ENCODE data around the gene ASS1.

ASS1 gene

DNA sequence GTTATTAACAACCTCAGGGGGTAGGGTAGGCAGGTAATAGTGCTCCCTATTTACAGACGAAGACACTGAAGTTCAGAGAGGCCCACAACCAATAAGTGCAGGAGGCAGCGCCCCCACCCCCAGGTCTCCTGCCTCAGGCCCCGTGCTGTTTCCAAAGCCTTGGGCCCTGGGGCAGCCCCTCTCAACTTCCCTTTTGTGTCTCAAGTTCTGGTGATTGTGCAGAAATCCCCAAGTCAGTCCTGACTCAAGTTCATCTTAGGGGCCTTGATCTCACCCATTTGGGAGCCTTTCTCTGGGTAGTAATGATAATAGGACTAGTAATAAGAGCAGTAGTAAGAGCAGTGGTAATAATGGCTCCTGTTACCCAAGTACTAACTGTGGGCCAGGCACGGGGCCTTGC lies 35.5 kb upstream of the ASS1 start:
- H3K9me2 ChIP-seq (replicated peaks; ENCODE audit: insufficient read depth, low read length): no peaks in the 10 kb centered on the region
- TF ChIP-seq EZH2phosphoT487 (IDR thresholded peaks at IDR 0.05; ENCODE audit: low read length): no peak
- H3K79me2 ChIP-seq (ENCODE audit: low read length): no peaks in the 10 kb centered on the region
- H3K9me3 ChIP-seq (replicated peaks; ENCODE audit: insufficient read depth, low read length): no peaks in the 10 kb centered on the region
- no peak overlapping the region for H3K4me2 ChIP-seq (ENCODE audit: low read depth, low read length)
- no peak overlapping the region for H3K27ac ChIP-seq (ENCODE audit: low read length)
- H3K27me3 ChIP-seq (replicated peaks; ENCODE audit: insufficient read depth, low read length): peaks cover 100% of the 10 kb centered on the region
- no peak for DNase-seq
- no peak overlapping the region for H3K4me3 ChIP-seq (ENCODE audit: low read length)
- no peaks in the 10 kb centered on the region for H4K20me1 ChIP-seq (ENCODE audit: insufficient read depth, low read length)
- H3K4me1 ChIP-seq (ENCODE audit: low read length): no peaks in the 10 kb centered on the region
- no peak overlapping the region for H3K9ac ChIP-seq (ENCODE audit: low read length)
- no peaks in the 10 kb centered on the region for H3F3A ChIP-seq (ENCODE audit: insufficient read depth, low read length)
- no peak overlapping the region for H2AFZ ChIP-seq (ENCODE audit: low read length)
- H3K36me3 ChIP-seq (replicated peaks; ENCODE audit: insufficient read depth, low read length): no peaks in the 10 kb centered on the region

DNA sequence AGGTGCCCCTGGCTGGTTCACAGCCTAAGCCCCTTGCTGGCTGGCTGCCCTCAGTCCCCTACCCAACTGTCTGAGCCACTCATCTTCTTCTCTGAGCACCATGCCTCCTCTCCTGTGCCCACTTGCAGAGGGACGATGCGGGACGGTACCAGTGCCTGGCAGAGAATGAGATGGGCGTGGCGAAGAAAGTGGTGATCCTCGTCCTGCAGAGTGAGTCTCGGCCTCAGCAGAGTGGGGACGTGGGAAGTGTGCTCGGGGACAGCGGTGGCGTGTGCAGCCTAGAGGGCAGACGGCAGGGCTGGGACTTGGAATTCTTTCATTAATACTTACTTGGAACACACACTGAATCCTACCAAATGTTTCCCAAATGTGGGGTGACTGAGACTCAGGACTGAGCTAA lies 34.3 kb upstream of the ASS1 start:
- H3F3A ChIP-seq (ENCODE audit: insufficient read depth, low read length): no peaks in the 10 kb centered on the region
- no peaks in the 10 kb centered on the region for H4K20me1 ChIP-seq (ENCODE audit: insufficient read depth, low read length)
- H2AFZ ChIP-seq (ENCODE audit: low read length): no peak overlapping the region
- H3K9me2 ChIP-seq (replicated peaks; ENCODE audit: insufficient read depth, low read length): no peaks in the 10 kb centered on the region
- no peaks in the 10 kb centered on the region for H3K79me2 ChIP-seq (ENCODE audit: low read length)
- TF ChIP-seq EZH2 (optimal IDR thresholded peaks at IDR 0.05; ENCODE audit: low read depth, low read length) (no peak), EZH2phosphoT487 (IDR thresholded peaks at IDR 0.05; ENCODE audit: low read length) (no peak), CTCF (IDR thresholded peaks at IDR 0.05; ENCODE audit: low read length) (no peak)
- H3K9me3 ChIP-seq (replicated peaks; ENCODE audit: insufficient read depth, low read length): no peaks in the 10 kb centered on the region
- H3K27ac ChIP-seq (ENCODE audit: low read length): no peak overlapping the region
- no peaks in the 10 kb centered on the region for H3K4me1 ChIP-seq (ENCODE audit: low read length)
- no peaks in the 10 kb centered on the region for H3K36me3 ChIP-seq (replicated peaks; ENCODE audit: insufficient read depth, low read length)
- H3K4me3 ChIP-seq (ENCODE audit: low read length): no peak overlapping the region
- DNase-seq: no peak
- no peak overlapping the region for H3K4me2 ChIP-seq (ENCODE audit: low read depth, low read length)
- H3K27me3 ChIP-seq (replicated peaks; ENCODE audit: insufficient read depth, low read length): peaks cover 99% of the 10 kb centered on the region
- no peak overlapping the region for H3K9ac ChIP-seq (ENCODE audit: low read length)

DNA sequence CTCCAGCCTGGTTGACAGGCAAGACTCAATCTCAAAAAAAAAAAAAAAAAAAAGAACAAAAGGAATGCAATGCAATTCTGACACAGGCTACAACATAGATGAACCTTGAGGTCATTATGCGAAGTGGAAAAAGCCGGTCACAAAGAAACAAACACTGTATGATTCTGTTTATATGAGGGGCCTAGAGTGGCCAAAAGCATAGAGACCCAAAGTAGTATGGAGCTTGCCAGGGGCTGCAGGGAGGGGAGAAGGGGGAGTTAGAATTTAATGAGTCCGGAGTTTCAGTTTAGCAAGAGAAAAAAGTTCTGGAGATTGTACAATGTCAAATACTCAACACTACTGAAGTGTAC lies 33.2 kb upstream of the ASS1 start:
- Histone ChIP-seq H3K4me1 (ENCODE audit: low read length) (no peaks in the 10 kb centered on the region), H3K4me2 (ENCODE audit: low read depth, low read length) (no peak overlapping the region), H3K27ac (ENCODE audit: low read length) (no peak overlapping the region), H2AFZ (ENCODE audit: low read length) (no peak overlapping the region), H3K79me2 (ENCODE audit: low read length) (no peaks in the 10 kb centered on the region), H3K4me3 (ENCODE audit: low read length) (no peak overlapping the region), H3K36me3 (replicated peaks; ENCODE audit: insufficient read depth, low read length) (no peaks in the 10 kb centered on the region), H3K9me3 (replicated peaks; ENCODE audit: insufficient read depth, low read length) (no peaks in the 10 kb centered on the region), H3F3A (ENCODE audit: insufficient read depth, low read length) (no peaks in the 10 kb centered on the region), H3K9me2 (replicated peaks; ENCODE audit: insufficient read depth, low read length) (no peaks in the 10 kb centered on the region), H3K9ac (ENCODE audit: low read length) (no peak overlapping the region), H3K27me3 (replicated peaks; ENCODE audit: insufficient read depth, low read length) (peaks cover 99% of the 10 kb centered on the region), H4K20me1 (ENCODE audit: insufficient read depth, low read length) (no peaks in the 10 kb centered on the region)
- TF ChIP-seq EZH2 (optimal IDR thresholded peaks at IDR 0.05; ENCODE audit: low read depth, low read length) (no peak), CTCF (IDR thresholded peaks at IDR 0.05; ENCODE audit: low read length) (no peak), EZH2phosphoT487 (IDR thresholded peaks at IDR 0.05; ENCODE audit: low read length) (no peak)
- no peak for DNase-seq

DNA sequence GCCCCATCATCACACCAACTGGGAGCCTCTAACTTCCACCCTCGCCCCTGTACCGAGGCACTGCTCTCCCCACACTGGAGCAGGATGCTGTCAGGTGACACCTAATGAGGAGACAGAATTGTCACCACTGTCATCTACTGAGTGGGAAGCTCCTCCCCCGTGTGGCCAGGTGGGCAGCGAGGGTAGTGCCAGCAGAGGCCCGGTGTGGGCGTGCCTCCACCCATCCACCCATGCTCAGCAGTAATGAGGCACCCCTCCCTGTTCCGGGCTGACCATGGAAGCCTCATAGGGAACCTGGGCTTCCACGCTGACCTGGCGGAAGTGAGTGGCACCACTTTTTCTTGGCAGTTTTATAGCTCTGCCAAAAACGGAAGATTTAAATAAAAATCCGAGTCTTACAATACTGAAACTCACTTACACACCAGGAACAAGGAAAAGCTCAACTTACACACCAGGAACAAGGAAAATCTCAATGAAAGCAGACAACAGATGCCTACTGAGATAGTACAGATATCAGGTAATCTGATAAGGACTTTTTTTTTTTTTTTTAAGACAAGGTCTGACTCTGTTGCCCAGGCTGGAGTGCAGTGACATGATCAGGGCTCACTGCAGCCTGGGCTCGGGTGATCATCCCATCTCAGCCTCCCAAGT lies 30.6 kb upstream of the ASS1 start:
- Histone ChIP-seq H3K9ac (ENCODE audit: low read length) (no peak overlapping the region), H3K4me2 (ENCODE audit: low read depth, low read length) (no peak overlapping the region), H3K27ac (ENCODE audit: low read length) (no peak overlapping the region), H4K20me1 (ENCODE audit: insufficient read depth, low read length) (no peaks in the 10 kb centered on the region), H2AFZ (ENCODE audit: low read length) (no peak overlapping the region), H3K4me1 (ENCODE audit: low read length) (no peaks in the 10 kb centered on the region), H3K9me3 (replicated peaks; ENCODE audit: insufficient read depth, low read length) (no peaks in the 10 kb centered on the region), H3K9me2 (replicated peaks; ENCODE audit: insufficient read depth, low read length) (no peaks in the 10 kb centered on the region), H3K4me3 (ENCODE audit: low read length) (no peak overlapping the region), H3K79me2 (ENCODE audit: low read length) (no peaks in the 10 kb centered on the region), H3K36me3 (replicated peaks; ENCODE audit: insufficient read depth, low read length) (no peaks in the 10 kb centered on the region), H3F3A (ENCODE audit: insufficient read depth, low read length) (no peaks in the 10 kb centered on the region), H3K27me3 (replicated peaks; ENCODE audit: insufficient read depth, low read length) (peaks cover 99% of the 10 kb centered on the region)
- no peak for DNase-seq
- no peak for TF ChIP-seq EZH2 (optimal IDR thresholded peaks at IDR 0.05; ENCODE audit: low read depth, low read length)
- TF ChIP-seq EZH2phosphoT487 (IDR thresholded peaks at IDR 0.05; ENCODE audit: low read length): no peak
- no peak for TF ChIP-seq CTCF (IDR thresholded peaks at IDR 0.05; ENCODE audit: low read length)

Measured in MM.1S (cell line).